SK-N-MC (cell line): ENCODE measurements around the gene PLPPR3.

ENCODE experiments used
- EZH2 ChIP-seq: fragments of 200-600 bp; sonication (generic); IDR thresholded peaks from one replicate; pipeline ENCODE4 v1.6.1; 2017; ENCODE audit warnings: antibody characterized with exemption
- POLR2AphosphoS5 ChIP-seq: IDR thresholded peaks from 2 replicates; pipeline ENCODE4 v1.6.1; 2012; ENCODE audit warnings: mild to moderate bottlenecking, low read depth, low read length, borderline replicate concordance

GRCh38 chr19:784541-784940 is 37.2 kb downstream of the PLPPR3 start:
- no peak for TF ChIP-seq POLR2AphosphoS5
- no peak for TF ChIP-seq EZH2
